CD14-positive monocyte (primary cell): ENCODE data around the gene FGF14. TPM values are rescaled to one million over a fixed set of nuclear protein-coding genes. Genes with fewer than 3 reads are reported as not detected.

Experiments used
- DNase-seq, 3 donors: peaks; one replicate each; pipeline ENCODE4 v3.0.0-alpha.2; 2011 to 2022
- H2AFZ ChIP-seq: 2 replicates; pipeline ENCODE4 v1.6.0; 2012; ENCODE audit warnings: mild to moderate bottlenecking, low read depth, low read length, inconsistent platforms; ENCODE audit not compliant: insufficient read depth, poor library complexity, severe bottlenecking
- H3K27ac ChIP-seq, 2 donors: 1 replicate in 1 of 2; 2 replicates in 1 of 2; pipeline ENCODE4 v1.5.1; 2012 to 2013; ENCODE audit warnings: low read length in 2 of 2, control low read depth in 1 of 2, inconsistent platforms in 1 of 2, low read depth in 1 of 2, mild to moderate bottlenecking in 1 of 2
- H3K27me3 ChIP-seq, 2 donors: one replicate each; pipeline versions ENCODE4 v1.6.0 to v1.6.1; 2011 to 2013; ENCODE audit warnings: low read length in 2 of 2; ENCODE audit not compliant: control insufficient read depth in 2 of 2, insufficient read depth in 2 of 2
- H3K36me3 ChIP-seq, 2 donors: replicated peaks in 1 of 2; 1 replicate in 1 of 2; 2 replicates in 1 of 2; pipeline versions ENCODE4 v1.5.1 to v1.6.1; 2012 to 2013; ENCODE audit warnings: low read length in 2 of 2, control low read depth in 1 of 2, inconsistent platforms in 1 of 2, mild to moderate bottlenecking in 1 of 2; ENCODE audit not compliant: insufficient read depth in 2 of 2, control insufficient read depth in 1 of 2
- H3K4me1 ChIP-seq, 2 donors: 1 replicate in 1 of 2; 2 replicates in 1 of 2; pipeline versions ENCODE4 v1.5.1 to v1.6.1; 2012 to 2013; ENCODE audit warnings: low read length in 2 of 2, control low read depth in 1 of 2, inconsistent platforms in 1 of 2, mild to moderate bottlenecking in 1 of 2, moderate library complexity in 1 of 2; ENCODE audit not compliant: insufficient read depth in 2 of 2, control insufficient read depth in 1 of 2
- H3K4me2 ChIP-seq: replicated peaks from 2 replicates; pipeline ENCODE3; 2012; ENCODE audit warnings: low read length, moderate library complexity, mild to moderate bottlenecking; ENCODE audit not compliant: poor library complexity, severe bottlenecking; ENCODE audit errors: extremely low read depth
- H3K4me3 ChIP-seq, 3 experiments: fragments of 200-600 bp in 1 of 3; sonication (generic) in 1 of 3; replicated peaks in 1 of 3; 1 replicate in 2 of 3; 2 replicates in 1 of 3; pipeline ENCODE4 v1.5.1; 2011 to 2013; ENCODE audit warnings: low read length in 3 of 3, mild to moderate bottlenecking in 3 of 3, control low read depth in 2 of 3, low read depth in 2 of 3, inconsistent platforms in 1 of 3, moderate library complexity in 1 of 3
- H3K79me2 ChIP-seq: 2 replicates; pipeline ENCODE4 v1.6.0; 2012; ENCODE audit warnings: mild to moderate bottlenecking, control low read depth, inconsistent platforms, low read length, moderate library complexity; ENCODE audit not compliant: insufficient read depth
- H3K9ac ChIP-seq: 2 replicates; pipeline ENCODE4 v1.6.0; 2017; ENCODE audit warnings: low read length, mild to moderate bottlenecking; ENCODE audit not compliant: insufficient read depth, poor library complexity, severe bottlenecking
- H3K9me3 ChIP-seq, 2 donors: replicated peaks in 1 of 2; 1 replicate in 1 of 2; 2 replicates in 1 of 2; pipeline versions ENCODE4 v1.5.1 to v1.6.1; 2012 to 2013; ENCODE audit warnings: low read length in 2 of 2, control low read depth in 1 of 2; ENCODE audit not compliant: control insufficient read depth in 1 of 2, insufficient read depth in 1 of 2
- H4K20me1 ChIP-seq: 2 replicates; pipeline ENCODE4 v1.6.0; 2012; ENCODE audit warnings: mild to moderate bottlenecking, low read length, control low read depth, moderate library complexity; ENCODE audit not compliant: insufficient read depth
- H3K27ac Mint-ChIP-seq, 7 donors: one replicate each; pipeline ENCODE4 v1.8.0; 2020; ENCODE audit warnings: mild to moderate bottlenecking in 7 of 7, mixed read lengths in 7 of 7, moderate library complexity in 6 of 7, inconsistent platforms in 2 of 7
- H3K27me3 Mint-ChIP-seq, 3 donors: one replicate each; pipeline ENCODE4 v1.8.0; 2021 to 2022; ENCODE audit warnings: low read depth in 3 of 3, mild to moderate bottlenecking in 3 of 3, mixed read lengths in 3 of 3, moderate library complexity in 3 of 3, inconsistent platforms in 1 of 3
- H3K36me3 Mint-ChIP-seq, 2 donors: one replicate each; pipeline ENCODE4 v1.8.0; 2020; ENCODE audit warnings: mixed read lengths in 2 of 2, inconsistent platforms in 1 of 2, mild to moderate bottlenecking in 1 of 2
- H3K4me1 Mint-ChIP-seq: one replicate; pipeline ENCODE4 v1.8.0; 2020; ENCODE audit warnings: mild to moderate bottlenecking, mixed read lengths
- H3K4me3 Mint-ChIP-seq, 2 donors: one replicate each; pipeline ENCODE4 v1.8.0; 2020; ENCODE audit warnings: mild to moderate bottlenecking in 2 of 2, mixed read lengths in 2 of 2, moderate library complexity in 1 of 2
- H3K9me3 Mint-ChIP-seq, 7 donors: one replicate each; pipeline ENCODE4 v1.8.0; 2020 to 2022; ENCODE audit warnings: mixed read lengths in 7 of 7, mild to moderate bottlenecking in 6 of 7, moderate library complexity in 6 of 7, inconsistent platforms in 2 of 7
- WGBS: methylation state at CpG from one replicate; pipeline ENCODE4 v1.1.5; 2013; ENCODE audit warnings: missing lambda C conversion rate; ENCODE audit not compliant: insufficient coverage; 5-methylcytosine and 5-hydroxymethylcytosine counted together
- intact Hi-C, 2 donors: fragments of 100-400 bp; cut with micrococcal nuclease; formaldehyde crosslinking; loops; one replicate each; pipeline versions ENCODE4 v1.15.0 to v1.15.1; 2023
- polyA plus RNA-seq, 3 donors: library from polyadenylated mRNA; depleted of rRNA in 1 of 3; unstranded in 2 of 3; stranded (reverse) in 1 of 3; fragments of 300-500 nt in 2 of 3; fragments of >200 nt in 1 of 3; fragmentation: Illumina TruSeq in 2 of 3; gene quantifications; 1 replicate in 2 of 3; 2 replicates in 1 of 3; pipeline ENCODE4 v1.2.3, GENCODE V29; 2012 to 2021
- TF ChIP-seq, protein P1 (sequence below): fragments of 200-600 bp; IDR thresholded peaks from one replicate; pipeline ENCODE4 v1.8.0; 2022; ENCODE audit warnings: antibody characterized with exemption, mild to moderate bottlenecking

Gene FGF14
- polyA plus RNA-seq, 3 donors, result not detected

GRCh38 chr13:101970341-101970740 lies 431.5 kb downstream of the FGF14 start:
- Histone ChIP-seq H3K27ac (no peak overlapping the region), H3K9ac (no peak overlapping the region), H3K9me3 (no peaks in the 10 kb centered on the region), H3K4me2 (no peak overlapping the region), H3K36me3 (no peaks in the 10 kb centered on the region), H3K79me2 (no peaks in the 10 kb centered on the region), H2AFZ (no peak overlapping the region), H3K4me1 (no peaks in the 10 kb centered on the region), H3K4me3 (no peak overlapping the region), H3K27me3 (no peaks in the 10 kb centered on the region), H4K20me1 (no peaks in the 10 kb centered on the region)
- Mint-ChIP-seq H3K4me1 (no peaks in the 10 kb centered on the region), H3K36me3 (no peaks in the 10 kb centered on the region), H3K27me3 (peaks cover 0 to 2% (median 0%) of the 10 kb centered on the region in 3 donors), H3K27ac (no peak overlapping the region), H3K9me3 (peaks cover 0 to 6% (median 4%) of the 10 kb centered on the region in 7 donors), H3K4me3 (no peak overlapping the region)
- intact Hi-C loops, result no loop called here
- 73% methylated on average over 2 of the region's 2 CpGs for WGBS
- DNase-seq, result no peak
- TF ChIP-seq, protein P1, sequence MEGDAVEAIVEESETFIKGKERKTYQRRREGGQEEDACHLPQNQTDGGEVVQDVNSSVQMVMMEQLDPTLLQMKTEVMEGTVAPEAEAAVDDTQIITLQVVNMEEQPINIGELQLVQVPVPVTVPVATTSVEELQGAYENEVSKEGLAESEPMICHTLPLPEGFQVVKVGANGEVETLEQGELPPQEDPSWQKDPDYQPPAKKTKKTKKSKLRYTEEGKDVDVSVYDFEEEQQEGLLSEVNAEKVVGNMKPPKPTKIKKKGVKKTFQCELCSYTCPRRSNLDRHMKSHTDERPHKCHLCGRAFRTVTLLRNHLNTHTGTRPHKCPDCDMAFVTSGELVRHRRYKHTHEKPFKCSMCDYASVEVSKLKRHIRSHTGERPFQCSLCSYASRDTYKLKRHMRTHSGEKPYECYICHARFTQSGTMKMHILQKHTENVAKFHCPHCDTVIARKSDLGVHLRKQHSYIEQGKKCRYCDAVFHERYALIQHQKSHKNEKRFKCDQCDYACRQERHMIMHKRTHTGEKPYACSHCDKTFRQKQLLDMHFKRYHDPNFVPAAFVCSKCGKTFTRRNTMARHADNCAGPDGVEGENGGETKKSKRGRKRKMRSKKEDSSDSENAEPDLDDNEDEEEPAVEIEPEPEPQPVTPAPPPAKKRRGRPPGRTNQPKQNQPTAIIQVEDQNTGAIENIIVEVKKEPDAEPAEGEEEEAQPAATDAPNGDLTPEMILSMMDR, result no peak

DNA sequence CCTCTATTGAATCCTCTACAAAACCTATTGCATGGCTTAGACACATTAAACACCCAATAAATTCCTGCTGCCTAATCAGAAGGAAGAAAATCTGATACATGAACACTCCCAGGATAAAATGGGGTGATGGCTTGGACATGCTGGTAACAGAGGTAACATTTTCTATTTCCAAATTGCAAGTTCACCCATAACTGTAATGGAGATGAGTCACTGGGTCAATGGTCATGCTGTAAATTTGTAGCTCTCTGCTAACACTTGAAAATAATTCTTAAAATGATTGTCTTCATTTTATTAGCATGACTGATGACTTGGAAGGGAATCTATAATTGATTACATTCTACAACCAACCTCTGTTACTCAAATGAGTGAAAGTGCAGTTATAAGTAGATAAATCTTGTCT lies 434.1 kb downstream of the FGF14 start:
- H3K27ac Mint-ChIP-seq, result no peak overlapping the region
- Histone ChIP-seq H3K36me3 (no peaks in the 10 kb centered on the region), H3K9me3 (no peaks in the 10 kb centered on the region), H3K4me2 (no peak overlapping the region), H3K79me2 (no peaks in the 10 kb centered on the region), H3K27ac (no peak overlapping the region), H3K4me3 (no peak overlapping the region), H2AFZ (no peak overlapping the region), H3K4me1 (no peaks in the 10 kb centered on the region), H3K27me3 (no peaks in the 10 kb centered on the region), H4K20me1 (no peaks in the 10 kb centered on the region), H3K9ac (no peak overlapping the region)
- intact Hi-C loops, result no loop called here
- no peaks in the 10 kb centered on the region for H3K4me1 Mint-ChIP-seq
- no peak for DNase-seq
- peaks cover 0 to 2% (median 0%) of the 10 kb centered on the region in 3 donors for H3K27me3 Mint-ChIP-seq
- no peak overlapping the region for H3K4me3 Mint-ChIP-seq
- no peaks in the 10 kb centered on the region for H3K36me3 Mint-ChIP-seq
- TF ChIP-seq, protein P1, result no peak
- peaks cover 2 to 8% (median 3%) of the 10 kb centered on the region in 7 donors for H3K9me3 Mint-ChIP-seq
